ENCODE results near the gene TRIM9.

TRIM9 gene

GRCh38 chr14:51117593-51117992, 22.7 kb upstream of the TRIM9 start:
- H3K9me3 ChIP-seq = no peaks in the 10 kb centered on the region
- H3K36me3 ChIP-seq = no peaks in the 10 kb centered on the region
- H3K4me3 ChIP-seq (ENCODE audit: low read depth, low read length) = no peak overlapping the region
- no peak for DNase-seq
- H3K27me3 ChIP-seq = no peaks in the 10 kb centered on the region
- no peaks in the 10 kb centered on the region for H3K4me1 ChIP-seq
- no peak for TF ChIP-seq CTCF (IDR thresholded peaks at IDR 0.05; ENCODE audit: low read depth, low read length)

- no peaks in the 10 kb centered on the region for H3K36me3 ChIP-seq
- no peaks in the 10 kb centered on the region for H3K27me3 ChIP-seq
- no peaks in the 10 kb centered on the region for H3K4me1 ChIP-seq
- TF ChIP-seq CTCF (IDR thresholded peaks at IDR 0.05; ENCODE audit: low read depth, low read length) = no peak
- H3K4me3 ChIP-seq (ENCODE audit: low read depth, low read length) = no peak overlapping the region
- no peaks in the 10 kb centered on the region for H3K9me3 ChIP-seq
- no peak for DNase-seq
Observed at GRCh38 chr14:51116682-51117081, 21.8 kb upstream of the TRIM9 start.

GRCh38 chr14:51109651-51110050, 14.7 kb upstream of the TRIM9 start:
- DNase-seq = no peak
- Histone ChIP-seq H3K9me3 (no peaks in the 10 kb centered on the region), H3K36me3 (no peaks in the 10 kb centered on the region), H3K4me1 (no peaks in the 10 kb centered on the region), H3K27me3 (no peaks in the 10 kb centered on the region), H3K4me3 (ENCODE audit: low read depth, low read length) (no peak overlapping the region)
- no peak for TF ChIP-seq CTCF (IDR thresholded peaks at IDR 0.05; ENCODE audit: low read depth, low read length)

- Histone ChIP-seq H3K27me3 (no peaks in the 10 kb centered on the region), H3K4me1 (no peaks in the 10 kb centered on the region), H3K4me3 (ENCODE audit: low read depth, low read length) (no peak overlapping the region), H3K36me3 (no peaks in the 10 kb centered on the region), H3K9me3 (no peaks in the 10 kb centered on the region)
- DNase-seq = no peak
- no peak for TF ChIP-seq CTCF (IDR thresholded peaks at IDR 0.05; ENCODE audit: low read depth, low read length)
Observed at GRCh38 chr14:51107801-51108200, 12.9 kb upstream of the TRIM9 start.

GRCh38 chr14:51104467-51104866, 9.6 kb upstream of the TRIM9 start:
- Histone ChIP-seq H3K9me3 (no peaks in the 10 kb centered on the region), H3K36me3 (no peaks in the 10 kb centered on the region), H3K27me3 (no peaks in the 10 kb centered on the region), H3K4me3 (ENCODE audit: low read depth, low read length) (no peak overlapping the region), H3K4me1 (no peaks in the 10 kb centered on the region)
- TF ChIP-seq CTCF (IDR thresholded peaks at IDR 0.05; ENCODE audit: low read depth, low read length) = no peak
- DNase-seq = no peak

GRCh38 chr14:51097287-51097686, 2.4 kb upstream of the TRIM9 start:
- no peak overlapping the region for H3K4me3 ChIP-seq (ENCODE audit: low read depth, low read length)
- no peaks in the 10 kb centered on the region for H3K36me3 ChIP-seq
- H3K4me1 ChIP-seq = peaks cover 5% of the 10 kb centered on the region; the same call in 1 of the 2 replicates
- H3K27me3 ChIP-seq = no peaks in the 10 kb centered on the region
- DNase-seq = no peak
- no peaks in the 10 kb centered on the region for H3K9me3 ChIP-seq
- TF ChIP-seq CTCF (IDR thresholded peaks at IDR 0.05; ENCODE audit: low read depth, low read length) = no peak

Measured in BE2C (cell line).